IPS-18a (cell line): ENCODE data around the gene BCKDK.
"Not testable (repeated sequence)": the region's sequence is repeated elsewhere in the genome, so short reads cannot be mapped to it uniquely, and the experiment has no call there.

Experiments
- H3K27ac ChIP-seq: one replicate; pipeline ENCODE4 v1.5.1; 2013; ENCODE audit warnings: low read length
- H3K27me3 ChIP-seq: one replicate; pipeline ENCODE4 v1.6.1; 2013; ENCODE audit warnings: mild to moderate bottlenecking, low read length; ENCODE audit not compliant: control insufficient read depth, insufficient read depth
- H3K36me3 ChIP-seq: one replicate; pipeline ENCODE4 v1.6.1; 2013; ENCODE audit warnings: low read depth, low read length; ENCODE audit not compliant: control insufficient read depth
- H3K4me1 ChIP-seq: one replicate; pipeline ENCODE4 v1.6.1; 2013; ENCODE audit warnings: low read depth, low read length; ENCODE audit not compliant: control insufficient read depth
- H3K4me3 ChIP-seq: one replicate; pipeline ENCODE4 v1.5.1; 2013; ENCODE audit warnings: low read length
- H3K9ac ChIP-seq: one replicate; pipeline ENCODE4 v1.6.1; 2013; ENCODE audit warnings: mild to moderate bottlenecking, low read length, moderate library complexity
- H3K9me3 ChIP-seq: one replicate; pipeline ENCODE4 v1.6.1; 2013; ENCODE audit warnings: low read depth, low read length; ENCODE audit not compliant: control insufficient read depth

The BCKDK gene

DNA sequence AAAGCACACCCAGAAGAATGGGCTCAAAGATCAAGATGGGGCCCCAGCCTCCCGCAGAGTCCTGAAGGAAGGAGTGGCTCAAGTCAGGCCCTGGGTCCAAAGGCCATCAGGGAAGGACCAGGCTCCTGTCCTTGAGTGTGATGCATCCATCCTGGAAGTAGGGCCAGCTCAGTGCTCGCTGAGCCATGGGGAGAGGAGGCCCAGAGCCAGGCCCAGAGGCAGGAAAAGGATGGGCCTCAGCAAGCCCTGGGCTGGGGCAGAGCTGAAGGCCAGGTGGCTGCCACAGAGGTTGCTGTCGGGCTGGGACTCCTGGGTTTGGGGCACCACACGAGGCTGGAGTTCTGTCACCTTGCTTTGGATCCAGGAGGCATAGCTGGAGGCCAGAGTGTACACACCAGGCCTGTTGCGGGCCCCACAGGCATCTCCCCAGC is 23.7 kb downstream of the BCKDK start:
- no peaks in the 10 kb centered on the region for H3K9me3 ChIP-seq
- H3K4me3 ChIP-seq: no peak overlapping the region
- H3K27me3 ChIP-seq: no peaks in the 10 kb centered on the region
- no peak overlapping the region for H3K9ac ChIP-seq
- no peak overlapping the region for H3K27ac ChIP-seq
- H3K4me1 ChIP-seq: peaks cover 20% of the 10 kb centered on the region
- H3K36me3 ChIP-seq: peaks cover 18% of the 10 kb centered on the region

DNA sequence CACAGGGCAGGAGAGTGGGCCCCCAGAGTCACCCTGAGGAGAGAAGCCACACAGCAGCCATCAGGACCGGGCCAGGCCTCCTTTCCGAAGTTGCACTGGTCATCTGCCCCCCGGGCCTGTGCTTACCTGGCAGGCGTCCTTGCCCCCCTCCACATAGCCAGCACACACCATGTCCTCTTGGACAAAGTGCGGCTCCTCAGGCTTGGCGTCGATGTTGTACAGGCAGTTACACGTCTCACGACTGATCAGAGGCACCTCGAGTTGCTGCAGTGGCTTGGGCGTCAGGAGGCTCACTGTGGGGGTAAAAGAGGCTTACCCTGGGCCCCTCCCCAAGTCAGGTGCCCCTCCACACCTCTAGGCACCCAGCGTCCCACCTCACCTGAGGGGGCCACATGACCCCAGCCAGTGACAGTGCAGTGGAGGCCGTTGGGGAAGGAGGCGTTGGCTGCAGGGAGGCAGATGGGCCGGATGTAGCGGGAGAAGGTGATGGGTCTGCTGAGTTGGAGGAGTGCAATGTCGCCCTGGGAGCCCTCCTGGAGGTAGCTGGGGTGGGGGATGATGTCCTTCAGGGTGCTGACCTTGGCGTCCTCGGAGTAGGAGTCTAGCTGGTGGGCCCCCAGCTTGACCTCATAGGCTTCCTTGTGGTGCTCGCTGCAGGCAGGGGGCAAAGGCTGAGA is 24.3 kb downstream of the BCKDK start:
- Histone ChIP-seq H3K4me3 (no peak overlapping the region), H3K27ac (no peak overlapping the region)

DNA sequence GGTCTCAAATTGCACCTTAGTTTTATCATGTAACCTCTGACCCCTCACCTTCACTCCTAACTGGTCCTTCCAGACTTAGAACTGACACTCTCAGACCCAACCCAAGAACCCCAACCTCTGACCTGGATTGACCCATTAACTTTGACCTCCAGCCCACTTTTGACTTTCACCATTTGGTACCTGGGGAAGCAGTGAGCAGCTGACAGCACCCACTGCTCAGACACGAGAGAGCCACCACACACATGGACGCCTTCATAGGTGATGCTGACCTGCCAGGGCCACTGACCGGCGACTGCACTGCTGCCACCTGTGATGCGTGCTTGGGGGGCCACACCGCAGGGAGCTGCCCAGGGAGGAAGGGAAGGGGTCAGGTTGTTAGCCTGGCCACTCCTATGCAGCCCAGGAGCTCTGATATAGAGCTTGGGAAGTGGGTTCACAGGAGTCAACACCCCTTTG is 24.9 kb downstream of the BCKDK start:
- Histone ChIP-seq H3K9me3 (no peaks in the 10 kb centered on the region), H3K9ac (no peak overlapping the region), H3K27me3 (no peaks in the 10 kb centered on the region), H3K4me1 (peaks cover 20% of the 10 kb centered on the region), H3K27ac (no peak overlapping the region), H3K4me3 (no peak overlapping the region), H3K36me3 (peaks cover 10% of the 10 kb centered on the region)

More for the DNA sequence above, 24.3 kb downstream of the BCKDK start:
- Histone ChIP-seq H3K9me3 (no peaks in the 10 kb centered on the region), H3K36me3 (peaks cover 14% of the 10 kb centered on the region), H3K9ac (no peak overlapping the region), H3K27me3 (no peaks in the 10 kb centered on the region), H3K4me1 (peaks cover 20% of the 10 kb centered on the region)

DNA sequence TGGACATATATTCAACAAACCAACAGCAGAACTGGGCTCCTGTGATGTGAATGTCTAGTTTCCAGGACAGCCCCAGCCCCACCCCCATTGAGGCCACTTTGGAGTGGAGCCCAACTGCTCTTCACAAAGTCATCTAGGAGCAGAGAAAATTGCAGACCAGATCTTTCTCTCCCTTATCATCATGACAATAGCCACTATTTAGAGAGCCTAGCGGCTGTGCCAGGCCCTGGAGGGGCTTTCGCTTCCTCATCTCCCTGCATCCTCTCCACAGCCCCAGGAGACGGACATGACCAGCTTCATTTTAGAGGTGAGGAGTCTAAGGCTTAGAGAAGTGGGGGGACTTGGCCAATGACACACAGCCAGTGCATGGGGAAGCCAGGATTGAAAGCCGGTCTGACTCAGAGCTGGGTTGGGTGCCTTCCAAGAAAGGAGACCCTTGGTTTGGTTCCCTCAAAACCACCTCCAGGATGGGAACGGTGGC is 25.9 kb downstream of the BCKDK start:
- Histone ChIP-seq H3K9me3 (no peaks in the 10 kb centered on the region), H3K4me3 (peak overlapping the region; percentile 74), H3K27me3 (no peaks in the 10 kb centered on the region), H3K27ac (no peak overlapping the region), H3K4me1 (peaks cover 30% of the 10 kb centered on the region), H3K36me3 (peaks cover 10% of the 10 kb centered on the region), H3K9ac (peak overlapping the region; percentile 82)

DNA sequence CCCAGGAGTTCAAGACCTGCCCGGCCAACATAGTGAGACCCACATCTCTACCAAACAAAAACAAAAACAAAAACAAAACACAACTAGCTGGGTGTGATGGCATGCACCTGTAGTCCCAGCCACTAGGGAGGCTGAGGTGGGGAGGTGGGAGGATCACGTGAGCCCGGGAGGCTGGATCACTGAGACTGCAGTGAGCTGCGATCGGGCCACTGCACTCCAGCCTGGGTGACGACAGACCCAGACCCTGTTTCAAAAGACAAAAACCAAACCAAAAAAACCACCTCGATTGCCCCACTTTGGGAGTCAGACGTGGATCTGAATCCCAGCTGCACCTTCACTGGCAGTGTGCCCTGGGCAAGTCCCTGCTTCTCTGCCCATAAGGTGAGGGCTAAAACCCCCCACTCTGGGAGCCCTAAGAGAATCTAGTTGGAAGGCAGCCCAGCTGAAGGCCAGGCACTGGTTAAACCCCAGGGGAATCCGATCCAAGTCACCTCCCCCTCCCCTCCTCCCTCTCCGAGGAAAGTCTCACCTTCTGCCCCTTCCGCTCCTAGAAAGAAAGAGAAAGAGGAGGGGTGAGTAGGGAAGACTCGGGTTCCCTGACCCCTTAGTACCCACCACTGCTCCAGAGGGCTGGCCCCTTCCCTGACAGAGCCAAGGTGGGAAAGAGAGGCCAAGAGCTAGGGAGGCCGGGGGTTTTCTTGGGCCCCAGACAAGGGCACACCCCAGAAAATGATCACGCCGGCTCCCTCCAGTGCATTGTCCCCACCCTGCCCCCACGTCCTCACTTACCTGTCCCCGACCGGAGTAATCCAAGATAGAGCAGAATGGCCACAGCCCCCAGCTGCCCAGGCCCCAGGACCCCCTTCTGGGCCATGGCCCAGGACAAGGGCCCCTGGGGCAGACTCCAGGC is 26.7 kb downstream of the BCKDK start:
- peaks cover 10% of the 10 kb centered on the region for H3K36me3 ChIP-seq
- H3K4me1 ChIP-seq: peaks cover 33% of the 10 kb centered on the region
- H3K27me3 ChIP-seq: no peaks in the 10 kb centered on the region
- no peaks in the 10 kb centered on the region for H3K9me3 ChIP-seq
- peak overlapping the region; percentile 82 for H3K9ac ChIP-seq
- H3K4me3 ChIP-seq: peak overlapping the region; percentile 74
- peak overlapping the region; percentile 78 for H3K27ac ChIP-seq

DNA sequence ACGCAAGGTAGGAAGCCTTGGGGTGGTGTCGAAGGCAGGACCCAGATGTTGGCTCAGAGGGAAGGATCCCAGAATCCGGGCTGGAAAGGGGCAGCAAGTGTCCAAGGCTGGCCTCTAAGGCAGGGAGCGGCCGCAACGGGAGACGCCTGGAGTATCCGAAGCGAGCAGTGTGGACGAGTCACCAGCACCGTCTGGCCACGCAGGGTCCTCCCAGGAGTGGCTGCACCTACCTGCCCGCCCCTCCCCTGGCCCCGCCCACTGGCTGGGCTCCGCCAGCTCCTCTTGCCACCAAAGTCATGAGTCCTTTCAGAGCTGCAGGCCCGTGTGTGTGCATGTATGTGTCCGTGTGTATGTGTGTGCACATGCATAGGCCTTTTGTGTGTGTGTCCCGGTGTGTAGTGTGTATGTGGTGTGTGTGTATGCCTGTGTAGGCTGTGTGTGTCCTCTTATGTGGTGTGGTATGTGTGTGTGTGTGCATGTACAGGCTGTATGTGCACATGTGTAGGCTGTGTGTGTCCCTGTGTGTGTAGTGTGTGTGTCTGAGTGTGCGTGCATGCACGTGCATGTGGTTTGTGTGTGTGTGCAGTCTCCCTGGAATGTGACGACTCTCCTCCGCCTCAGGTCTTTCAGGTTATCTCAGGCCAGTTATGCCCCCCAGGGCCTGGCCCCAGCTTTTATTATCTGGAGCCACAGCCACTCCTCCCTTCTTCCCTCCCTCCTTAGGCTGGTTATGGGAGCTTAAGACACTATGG is 27.5 kb downstream of the BCKDK start, which contains the start of gene PRSS8:
Gene PRSS8 (minus strand): TSS at position 193 of the 752 bp plus-strand sequence. CDS start 229 bp downstream, outside the sequence.
- H3K27ac ChIP-seq: peak within 1 kb of the TSS; percentile 78
- H3K36me3 ChIP-seq: peaks cover 10% of the 10 kb centered on the region
- no peaks in the 10 kb centered on the region for H3K27me3 ChIP-seq
- peaks cover 33% of the 10 kb centered on the region for H3K4me1 ChIP-seq
- peak within 1 kb of the TSS; percentile 74 for H3K4me3 ChIP-seq
- H3K9ac ChIP-seq: peak within 1 kb of the TSS; percentile 82
- no peaks in the 10 kb centered on the region for H3K9me3 ChIP-seq

DNA sequence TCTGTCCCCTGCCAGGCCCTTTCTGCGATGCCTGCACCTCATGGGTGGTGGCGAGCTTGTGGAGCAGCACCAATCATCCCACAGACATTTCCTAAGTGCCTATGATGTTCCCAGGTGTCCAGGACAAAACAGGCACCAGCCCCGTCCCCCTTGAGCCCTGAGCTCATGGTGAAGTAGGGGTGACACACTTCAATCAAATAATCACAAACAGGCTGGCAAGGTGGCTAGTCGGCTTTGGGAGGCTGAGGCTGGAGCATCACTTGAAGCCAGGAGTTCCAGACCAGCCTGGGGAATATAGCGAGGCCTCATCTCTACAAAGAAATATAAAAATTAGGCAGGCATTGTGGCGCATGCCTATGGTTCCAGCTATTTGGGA is 28.1 kb downstream of the BCKDK start:
- Histone ChIP-seq H3K27me3 (no peaks in the 10 kb centered on the region), H3K9ac (no peak overlapping the region), H3K9me3 (no peaks in the 10 kb centered on the region), H3K36me3 (peaks cover 10% of the 10 kb centered on the region), H3K4me1 (peaks cover 35% of the 10 kb centered on the region), H3K27ac (no peak overlapping the region), H3K4me3 (no peak overlapping the region)

DNA sequence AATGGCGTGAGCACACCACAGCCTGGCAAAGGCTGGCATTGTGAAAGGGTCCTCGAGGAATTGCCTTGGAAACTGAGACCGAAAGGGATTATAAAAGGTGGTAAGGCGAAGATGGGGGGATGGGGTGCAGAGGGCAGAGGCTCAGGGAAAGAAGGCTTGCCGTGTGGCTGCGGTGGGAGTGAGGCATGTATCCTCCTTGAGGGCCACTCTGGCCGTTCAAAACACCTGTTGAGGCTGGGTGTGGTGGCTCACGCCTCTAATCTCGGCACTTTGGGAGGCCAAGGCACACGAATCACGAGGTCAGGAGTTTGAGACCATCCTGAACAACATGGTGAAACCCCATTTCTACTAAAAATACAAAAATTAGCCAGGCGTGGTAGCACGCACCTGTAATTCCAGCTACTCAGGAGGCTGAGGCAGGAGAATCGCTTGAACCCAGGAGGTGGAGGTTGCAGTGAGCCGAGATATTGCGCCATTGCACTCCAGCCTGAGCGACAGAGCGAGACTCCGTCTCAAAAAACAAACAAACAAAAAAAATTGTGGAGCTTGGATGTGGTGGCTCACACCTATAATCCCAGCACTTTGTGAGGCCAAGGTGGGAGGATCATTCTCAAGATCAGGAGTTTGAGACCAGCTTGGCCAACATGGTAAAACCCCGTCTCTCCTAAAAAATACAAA is 28.8 kb downstream of the BCKDK start:
- H3K4me3 ChIP-seq, H3K27me3 ChIP-seq, H3K27ac ChIP-seq, H3K36me3 ChIP-seq, H3K9me3 ChIP-seq, H3K9ac ChIP-seq: not testable (repeated sequence)
- peaks cover 41% of the 10 kb centered on the region for H3K4me1 ChIP-seq

DNA sequence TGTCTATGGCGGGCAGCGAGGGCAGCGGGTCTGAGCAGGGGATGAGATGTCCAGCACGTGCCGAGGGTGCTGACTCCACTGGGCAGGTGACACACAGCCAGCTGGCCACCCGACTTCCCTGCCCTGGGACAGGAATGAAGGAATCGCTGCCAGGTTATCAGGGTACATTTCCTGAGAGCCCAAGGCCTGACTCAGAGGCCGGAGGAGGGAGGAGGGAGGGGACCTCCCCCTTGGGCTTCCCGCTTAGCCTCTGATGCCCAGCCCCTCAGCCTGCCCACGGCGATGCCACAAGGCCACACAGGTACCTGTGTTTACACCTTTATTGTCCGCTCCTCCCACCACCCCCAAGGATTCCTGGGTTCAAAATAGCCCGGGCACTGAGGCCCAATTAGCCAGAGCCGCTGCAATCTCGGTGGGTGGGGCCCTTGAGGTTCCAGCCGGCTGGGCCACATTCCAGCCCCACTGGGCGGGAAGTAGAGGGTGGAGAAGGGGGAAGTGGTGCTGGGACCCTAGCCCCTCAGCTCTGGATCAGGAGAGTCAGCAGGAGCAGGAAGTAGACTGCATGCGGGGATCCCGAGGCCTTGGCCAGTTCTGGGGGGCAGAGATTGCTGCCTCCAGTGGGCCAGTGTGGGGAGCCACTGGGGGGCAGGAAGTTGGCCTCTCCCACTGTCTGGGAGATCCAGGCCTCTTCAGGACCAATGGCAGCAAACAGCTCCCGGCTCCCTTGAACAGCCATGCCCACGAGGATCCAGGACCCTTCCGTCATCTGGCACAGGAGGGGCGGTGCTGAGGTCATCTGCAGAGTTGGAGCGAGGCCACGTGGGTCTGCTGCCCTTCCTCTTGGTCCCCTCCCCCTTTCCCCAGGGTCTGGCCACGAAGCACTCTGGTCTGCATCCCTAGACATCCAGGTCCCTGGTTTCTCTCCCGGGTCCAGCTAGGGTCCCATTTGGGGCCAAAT is 30.7 kb downstream of the BCKDK start:
- peaks cover 10% of the 10 kb centered on the region for H3K27me3 ChIP-seq
- H3K27ac ChIP-seq: no peak overlapping the region
- H3K9me3 ChIP-seq: no peaks in the 10 kb centered on the region
- H3K36me3 ChIP-seq: no peaks in the 10 kb centered on the region
- H3K4me1 ChIP-seq: peaks cover 34% of the 10 kb centered on the region
- no peak overlapping the region for H3K9ac ChIP-seq
- H3K4me3 ChIP-seq: no peak overlapping the region

DNA sequence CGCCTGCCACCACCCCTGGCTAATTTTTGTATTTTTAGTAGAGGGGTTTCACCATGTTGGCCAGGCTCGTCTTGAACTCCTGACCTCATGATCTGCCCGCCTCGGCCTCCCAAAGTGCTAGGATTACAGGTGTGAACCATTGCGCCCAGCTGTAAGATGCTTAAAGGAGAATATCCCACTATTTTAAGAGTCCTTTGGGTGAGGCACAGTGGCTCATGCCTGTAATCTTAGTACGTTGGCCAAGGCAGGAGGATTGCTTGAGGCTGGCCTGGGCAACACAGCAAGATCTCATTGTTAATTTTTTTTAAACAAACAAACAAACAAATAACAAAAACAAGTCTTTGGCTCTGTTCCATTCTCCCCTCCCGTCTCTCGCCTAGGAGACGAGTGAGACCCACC is 32.9 kb downstream of the BCKDK start:
- peaks cover 10% of the 10 kb centered on the region for H3K27me3 ChIP-seq
- H3K9ac ChIP-seq: peak overlapping the region; percentile 50
- H3K9me3 ChIP-seq, H3K27ac ChIP-seq, H3K36me3 ChIP-seq, H3K4me3 ChIP-seq: not testable (repeated sequence)
- peaks cover 22% of the 10 kb centered on the region for H3K4me1 ChIP-seq
